PFSK-1 (cell line): ENCODE results near the gene UACA.

Source experiments
- FOXP2 ChIP-seq: optimal IDR thresholded peaks from 2 replicates; pipeline ENCODE3; 2011; ENCODE audit warnings: borderline replicate concordance, control low read depth, inconsistent platforms; ENCODE audit not compliant: insufficient read depth; ENCODE audit errors: extremely low read length, extremely low read depth
- POLR2AphosphoS5 ChIP-seq: IDR thresholded peaks from 2 replicates; pipeline ENCODE4 v1.6.1; 2012; ENCODE audit warnings: low read depth, mild to moderate bottlenecking, control low read depth, low read length, moderate library complexity
- REST ChIP-seq, 2 experiments: IDR thresholded peaks; 2 replicates each; pipeline versions ENCODE4 v1.6.1 to v1.8.0; 2011 to 2012; ENCODE audit warnings: low read depth in 2 of 2, low read length in 2 of 2, control low read depth in 1 of 2, inconsistent platforms in 1 of 2, mild to moderate bottlenecking in 1 of 2, moderate library complexity in 1 of 2; ENCODE audit not compliant: insufficient read depth in 1 of 2
- SIN3A ChIP-seq: IDR thresholded peaks from 2 replicates; pipeline ENCODE4 v1.6.1; 2012; ENCODE audit warnings: mild to moderate bottlenecking, low read length, moderate library complexity, borderline replicate concordance; ENCODE audit not compliant: insufficient read depth
- TAF1 ChIP-seq: IDR thresholded peaks from 2 replicates; pipeline ENCODE4 v1.6.1; 2012; ENCODE audit warnings: low read length, control low read depth, borderline replicate concordance; ENCODE audit not compliant: insufficient read depth

Gene UACA

DNA sequence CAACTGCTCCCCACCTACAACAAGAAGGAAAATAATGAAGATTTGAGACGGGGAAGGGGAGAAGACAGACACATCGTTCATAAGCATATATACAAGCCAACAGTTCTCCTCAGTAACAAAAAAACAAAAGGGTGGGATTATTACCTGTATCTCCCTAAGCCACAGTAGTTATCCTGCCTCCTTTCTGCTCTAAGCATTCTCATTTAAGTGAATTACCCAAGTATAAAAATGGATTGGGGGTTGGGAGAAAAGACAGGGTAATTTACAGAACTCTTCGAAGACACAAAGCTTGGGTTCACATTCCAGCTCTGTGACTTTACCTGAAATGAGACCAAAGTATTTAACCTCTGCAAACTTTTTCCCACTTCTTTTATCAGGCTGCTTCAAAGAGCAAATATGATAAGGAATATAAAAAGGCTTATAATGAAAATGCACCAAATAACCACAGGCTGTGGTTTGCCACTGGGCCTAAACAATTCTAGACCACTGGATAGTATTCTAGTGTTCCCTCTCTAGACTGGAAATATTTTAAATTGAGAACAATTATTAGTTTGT is 64.4 kb downstream of the UACA start:
- TF ChIP-seq REST (IDR thresholded peaks at IDR 0.05; ENCODE audit: insufficient read depth in 1 of 2, low read depth in 2 of 2, low read length in 2 of 2): no peak
- TF ChIP-seq FOXP2: no peak

DNA sequence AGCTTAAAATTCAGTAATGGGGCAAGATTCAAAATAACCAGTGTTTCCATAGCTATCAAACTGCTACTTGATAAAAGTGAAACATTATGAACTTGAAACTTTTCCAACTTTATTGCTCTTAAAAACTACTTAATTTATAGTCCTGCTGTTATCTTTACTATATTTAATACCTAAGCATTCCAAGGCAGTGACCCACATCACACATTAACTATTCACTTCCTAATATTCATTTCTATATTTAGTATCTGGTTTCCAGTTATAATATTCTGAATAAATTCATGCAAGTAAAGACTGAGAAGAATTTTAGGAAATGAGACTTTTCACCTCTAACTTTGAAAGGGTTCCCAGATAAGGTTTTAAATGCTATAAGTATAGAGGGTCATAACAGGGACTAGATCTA is 64.9 kb downstream of the UACA start:
- TF ChIP-seq POLR2AphosphoS5: no peak
- TF ChIP-seq REST (IDR thresholded peaks at IDR 0.05; ENCODE audit: insufficient read depth in 1 of 2, low read depth in 2 of 2, low read length in 2 of 2): no peak
- no peak for TF ChIP-seq SIN3A
- no peak for TF ChIP-seq TAF1
- no peak for TF ChIP-seq FOXP2

DNA sequence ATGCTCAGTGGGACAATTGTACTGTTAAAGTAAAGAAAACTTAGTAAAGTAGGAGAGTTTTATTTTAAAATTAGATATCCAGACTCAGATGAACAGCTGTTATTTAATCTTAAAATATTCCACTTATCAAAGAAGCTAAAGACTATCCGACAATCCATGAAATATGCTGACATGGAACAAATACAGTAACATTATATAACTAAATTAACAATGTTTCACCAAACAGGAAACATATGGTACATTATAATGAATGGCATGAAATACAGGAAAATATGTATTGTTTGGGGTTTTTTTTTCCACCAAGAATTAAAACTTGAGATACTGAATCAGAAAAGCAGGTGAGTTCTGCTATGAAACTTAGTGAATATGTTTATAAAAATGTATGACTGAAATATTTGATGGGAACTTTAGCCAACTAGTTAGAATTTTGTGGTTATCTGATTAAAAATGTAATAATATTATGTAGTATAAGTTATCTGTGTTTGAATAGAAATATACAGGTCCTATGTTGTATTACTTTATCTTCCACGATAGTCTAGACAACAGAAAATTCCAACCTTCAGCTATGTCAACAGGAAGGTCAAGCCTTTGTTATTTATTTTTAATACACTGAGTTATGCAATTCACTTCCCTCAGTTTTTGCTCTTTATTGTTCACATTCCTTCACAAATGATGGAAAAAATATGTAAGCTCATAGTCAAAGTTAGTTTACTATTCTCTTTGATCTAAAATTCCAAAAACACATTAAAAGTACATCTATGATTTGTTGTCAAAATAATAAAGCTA is 72.7 kb downstream of the UACA start:
- no peak for TF ChIP-seq TAF1
- TF ChIP-seq REST (IDR thresholded peaks at IDR 0.05; ENCODE audit: insufficient read depth in 1 of 2, low read depth in 2 of 2, low read length in 2 of 2): no peak
- TF ChIP-seq FOXP2: no peak
- no peak for TF ChIP-seq SIN3A
- no peak for TF ChIP-seq POLR2AphosphoS5

GRCh38 chr15:70690021-70690420 is 73.3 kb downstream of the UACA start:
- TF ChIP-seq POLR2AphosphoS5: no peak
- TF ChIP-seq SIN3A: no peak
- no peak for TF ChIP-seq REST (IDR thresholded peaks at IDR 0.05; ENCODE audit: insufficient read depth in 1 of 2, low read depth in 2 of 2, low read length in 2 of 2)
- no peak for TF ChIP-seq TAF1
- no peak for TF ChIP-seq FOXP2

- no peak for TF ChIP-seq TAF1
- TF ChIP-seq POLR2AphosphoS5: no peak
- TF ChIP-seq SIN3A: no peak
- TF ChIP-seq FOXP2: no peak
- no peak for TF ChIP-seq REST (IDR thresholded peaks at IDR 0.05; ENCODE audit: insufficient read depth in 1 of 2, low read depth in 2 of 2, low read length in 2 of 2)
Observed at GRCh38 chr15:70687482-70687881, 75.9 kb downstream of the UACA start.
